Measurements from ENCODE around the gene SHANK2.

SHANK2 gene

GRCh38 chr11:71282581-71283351, 30.4 kb upstream of the SHANK2 start:
- TF ChIP-seq, protein P1, sequence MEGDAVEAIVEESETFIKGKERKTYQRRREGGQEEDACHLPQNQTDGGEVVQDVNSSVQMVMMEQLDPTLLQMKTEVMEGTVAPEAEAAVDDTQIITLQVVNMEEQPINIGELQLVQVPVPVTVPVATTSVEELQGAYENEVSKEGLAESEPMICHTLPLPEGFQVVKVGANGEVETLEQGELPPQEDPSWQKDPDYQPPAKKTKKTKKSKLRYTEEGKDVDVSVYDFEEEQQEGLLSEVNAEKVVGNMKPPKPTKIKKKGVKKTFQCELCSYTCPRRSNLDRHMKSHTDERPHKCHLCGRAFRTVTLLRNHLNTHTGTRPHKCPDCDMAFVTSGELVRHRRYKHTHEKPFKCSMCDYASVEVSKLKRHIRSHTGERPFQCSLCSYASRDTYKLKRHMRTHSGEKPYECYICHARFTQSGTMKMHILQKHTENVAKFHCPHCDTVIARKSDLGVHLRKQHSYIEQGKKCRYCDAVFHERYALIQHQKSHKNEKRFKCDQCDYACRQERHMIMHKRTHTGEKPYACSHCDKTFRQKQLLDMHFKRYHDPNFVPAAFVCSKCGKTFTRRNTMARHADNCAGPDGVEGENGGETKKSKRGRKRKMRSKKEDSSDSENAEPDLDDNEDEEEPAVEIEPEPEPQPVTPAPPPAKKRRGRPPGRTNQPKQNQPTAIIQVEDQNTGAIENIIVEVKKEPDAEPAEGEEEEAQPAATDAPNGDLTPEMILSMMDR (conservative IDR thresholded peaks at IDR 0.05): no peak
- H3K27ac ChIP-seq: peak overlapping the region; percentile 100

DNA sequence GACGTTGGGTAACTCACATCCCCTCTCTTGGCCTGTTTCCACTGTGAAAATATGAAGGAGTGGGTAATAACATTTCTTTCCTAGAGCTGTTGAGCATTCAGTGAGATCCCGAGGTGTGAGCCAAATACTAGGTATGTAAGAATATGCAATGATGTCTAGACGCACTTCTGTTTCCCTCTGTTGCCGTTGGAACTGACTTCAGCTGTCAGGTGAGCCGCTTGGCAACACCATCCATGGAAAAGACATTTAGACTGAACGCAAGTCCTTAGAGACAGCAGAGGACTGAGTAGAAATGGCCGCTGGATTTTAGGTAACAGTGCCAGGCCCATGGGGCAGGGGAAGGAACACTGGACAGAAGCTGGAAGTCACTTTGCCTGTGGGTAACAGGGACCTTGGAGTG, 29.5 kb upstream of the SHANK2 start:
- TF ChIP-seq, protein P1 (conservative IDR thresholded peaks at IDR 0.05): no peak
- H3K27ac ChIP-seq: peak overlapping the region; percentile 100; the same call in 1 of the 2 replicates

GRCh38 chr11:71281204-71281603, 28.8 kb upstream of the SHANK2 start:
- TF ChIP-seq, protein P1 (conservative IDR thresholded peaks at IDR 0.05): no peak

DNA sequence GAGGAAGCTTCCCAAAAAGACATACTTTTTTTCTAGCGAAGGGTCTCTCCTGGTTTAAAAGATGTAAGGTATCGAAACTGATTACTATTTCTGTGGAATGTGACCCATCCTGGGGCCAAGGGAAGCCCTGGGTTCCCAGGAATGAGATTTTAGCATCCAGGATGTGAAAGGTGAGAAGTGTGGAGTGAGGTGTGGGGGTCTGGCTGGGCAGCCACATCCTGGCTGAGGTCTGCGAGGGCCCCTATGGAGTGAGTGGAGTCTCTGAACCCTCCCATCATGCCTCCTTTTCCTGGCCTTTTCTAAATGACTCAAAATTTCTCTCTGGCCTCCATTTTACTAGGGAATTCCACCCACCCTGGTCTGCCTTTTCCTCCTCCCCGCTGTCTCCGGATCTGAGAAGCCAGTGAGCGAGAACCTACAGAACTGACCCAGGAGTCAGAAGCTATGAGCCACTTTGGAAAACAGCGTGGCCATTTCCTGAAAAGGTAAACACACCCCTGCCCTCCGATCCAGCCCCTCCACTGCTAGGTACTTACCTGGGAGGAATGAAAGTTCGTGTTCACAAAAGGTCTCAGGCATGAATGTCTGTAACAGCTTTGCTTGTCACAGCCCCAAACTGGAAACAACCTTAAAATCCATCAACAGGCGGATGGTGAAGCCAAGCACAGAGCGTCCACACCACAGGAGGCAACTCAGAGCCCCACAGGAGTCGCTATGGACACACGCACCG, 27.7 kb upstream of the SHANK2 start:
- TF ChIP-seq, protein P1 (conservative IDR thresholded peaks at IDR 0.05): no peak
- H3K27ac ChIP-seq: no peak overlapping the region; the same call in 1 of the 2 replicates

More at GRCh38 chr11:71281204-71281603, 28.8 kb upstream of the SHANK2 start:
- peak overlapping the region; percentile 100; the same call in 1 of the 2 replicates for H3K27ac ChIP-seq

GRCh38 chr11:71272161-71272560, 19.8 kb upstream of the SHANK2 start:
- TF ChIP-seq, protein P1 (conservative IDR thresholded peaks at IDR 0.05): no peak
- no peak overlapping the region for H3K27ac ChIP-seq

GRCh38 chr11:71269603-71270511, 17.5 kb upstream of the SHANK2 start:
- TF ChIP-seq, protein P1 (conservative IDR thresholded peaks at IDR 0.05): no peak
- H3K27ac ChIP-seq: no peak overlapping the region
